Lung microvascular endothelial cell (primary cell): ENCODE data around the gene MON2. TPM values are rescaled to one million over a fixed set of nuclear protein-coding genes. Genes with fewer than 3 reads are reported as not detected.

ENCODE experiments used
- DNase-seq, 2 donors: peaks; one replicate each; pipeline versions ENCODE4 v3.0.0 to v3.0.0-alpha.2; 2010; ENCODE audit warnings: low read depth in 2 of 2
- total RNA-seq: library from RNA; depleted of rRNA; stranded (reverse); fragments of >200 nt; gene quantifications from 2 replicates; pipeline ENCODE4 v1.2.1, GENCODE V29; 2014

MON2 gene
- total RNA-seq, 1 donor from 2014 or later: 18.3 TPM

DNA sequence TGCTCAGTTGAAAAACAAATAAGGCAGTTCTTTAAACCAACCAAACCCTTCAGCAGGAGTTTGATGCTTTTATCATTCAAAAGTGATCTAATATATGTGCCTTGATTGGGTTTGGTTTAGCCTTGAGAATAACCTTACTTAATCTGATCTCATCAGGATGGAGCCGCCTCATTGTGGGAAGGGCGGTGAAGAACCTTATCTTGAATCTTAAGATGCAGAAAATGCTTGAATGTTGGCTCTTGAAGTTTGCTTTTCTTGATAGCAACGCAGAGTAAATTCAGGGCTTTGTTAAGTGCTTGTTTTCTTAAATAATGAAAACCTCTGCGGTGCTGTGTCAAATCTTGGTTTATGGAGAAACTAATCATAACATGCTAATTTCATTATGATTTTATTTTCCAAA, 138.2 kb downstream of the MON2 start:
- DNase-seq: peak in 1 of 2 donors; percentile 71

DNA sequence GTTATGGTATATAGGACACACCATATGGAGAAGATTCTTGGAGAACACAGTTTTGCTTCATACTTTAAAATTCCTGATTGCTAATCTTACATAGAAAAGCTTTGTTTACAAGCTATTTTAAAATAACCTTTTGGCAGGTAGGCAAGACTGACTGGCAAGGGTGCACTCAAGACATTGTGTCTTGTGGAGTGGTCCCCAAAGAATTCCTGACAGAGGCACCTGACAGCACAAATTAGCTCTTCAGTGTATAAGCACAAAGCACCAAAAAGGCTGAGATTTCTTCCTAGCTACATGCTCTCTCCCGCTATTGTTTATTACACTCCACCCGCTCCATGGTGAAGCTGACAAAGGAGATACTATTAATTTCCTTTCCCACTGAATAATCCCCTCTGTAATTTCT, 139.4 kb downstream of the MON2 start:
- no peak for DNase-seq

GRCh38 chr12:62606654-62607053, 140.0 kb downstream of the MON2 start:
- no peak for DNase-seq

- DNase-seq: no peak
These were observed 146.5 kb downstream of the MON2 start for GRCh38 chr12:62613081-62613480.

DNA sequence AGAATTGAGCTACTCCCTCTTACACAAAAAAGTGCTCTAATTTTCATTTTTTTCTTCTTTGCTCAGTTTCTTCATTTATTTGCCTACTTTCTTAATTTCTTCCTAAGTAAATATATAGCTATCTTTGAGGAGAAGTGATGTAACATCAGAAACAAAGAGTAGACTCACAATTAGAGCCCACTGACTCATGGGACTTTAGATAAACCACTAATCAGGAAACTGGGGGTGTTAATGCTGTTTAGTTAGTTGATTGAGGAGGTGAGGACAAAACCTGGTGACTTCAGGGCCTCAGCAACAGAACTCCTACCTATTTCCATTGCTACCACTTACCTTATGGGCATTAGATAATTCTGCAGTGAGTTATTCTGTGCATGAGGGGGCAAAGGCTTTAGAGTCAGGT, 151.7 kb downstream of the MON2 start:
- DNase-seq: peak in 1 of 2 donors; percentile 39

GRCh38 chr12:62618930-62619329, 152.3 kb downstream of the MON2 start:
- peak; percentile 27 to 54 for DNase-seq

DNA sequence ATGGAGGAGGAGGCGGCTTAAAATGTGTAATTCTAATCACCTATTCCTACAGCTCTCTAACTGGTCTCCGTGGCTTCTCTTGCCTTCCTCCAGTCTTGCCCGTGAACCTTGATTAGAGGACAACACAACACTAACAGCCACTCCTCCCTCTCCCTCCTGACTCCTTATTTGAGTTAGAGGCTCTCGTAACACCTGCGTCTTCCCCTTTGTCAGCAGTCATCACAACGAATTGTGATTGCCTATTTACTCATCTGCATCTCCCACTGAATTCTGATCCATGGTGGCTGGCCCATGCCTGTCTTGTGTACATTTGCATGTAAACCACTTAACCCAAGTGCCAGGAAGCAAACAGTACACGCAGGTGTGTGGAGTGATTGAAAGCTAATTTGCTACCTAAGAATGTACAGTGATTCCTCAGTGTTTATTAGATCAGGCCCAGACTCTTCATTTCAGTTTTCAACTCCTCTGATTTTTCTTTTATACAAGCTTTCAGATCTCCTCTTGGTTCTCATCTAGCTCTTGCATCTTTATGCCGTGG, 154.5 kb downstream of the MON2 start:
- no peak for DNase-seq

DNA sequence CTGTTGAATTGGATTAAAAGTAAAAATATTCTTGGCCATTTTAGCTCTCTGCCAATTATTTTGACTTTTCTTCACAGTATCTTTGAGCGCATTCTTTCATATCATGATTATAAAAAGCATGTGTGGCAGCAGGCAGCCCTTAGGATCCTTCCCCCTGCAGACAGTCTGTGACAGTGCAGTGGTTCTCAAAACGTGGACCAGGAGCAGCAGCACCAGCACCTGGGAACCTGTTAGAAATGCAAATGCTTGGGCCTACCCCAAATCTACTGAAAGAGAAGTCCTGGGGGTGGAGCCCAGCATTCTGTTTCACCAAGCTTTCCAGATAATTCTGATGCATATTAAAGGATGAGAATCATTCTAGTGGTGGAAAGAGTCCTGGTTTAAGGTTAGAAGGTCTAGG, 155.6 kb downstream of the MON2 start:
- DNase-seq: no peak

GRCh38 chr12:62625228-62625627, 158.6 kb downstream of the MON2 start:
- no peak for DNase-seq

- no peak for DNase-seq
These were observed 160.6 kb downstream of the MON2 start for GRCh38 chr12:62627181-62627580.

DNA sequence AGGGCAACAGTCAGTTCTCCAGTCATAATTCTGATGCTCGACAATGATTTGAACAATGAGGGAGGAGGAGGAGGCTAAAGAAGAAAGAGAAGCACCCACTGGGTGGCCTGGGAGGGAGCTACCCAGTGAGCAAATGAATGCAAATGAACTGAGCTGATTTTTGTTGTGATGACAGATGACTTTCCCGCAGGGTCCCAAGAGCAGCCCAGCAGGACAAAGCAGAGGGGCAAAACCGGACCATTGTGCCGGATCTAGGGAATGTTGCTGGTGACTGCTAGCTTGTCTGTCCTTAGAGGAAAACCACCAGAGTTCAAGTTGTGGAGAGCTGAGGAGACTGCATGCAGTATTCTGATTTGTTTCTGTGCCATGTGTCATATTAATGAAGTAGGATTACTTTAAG, 162.8 kb downstream of the MON2 start:
- DNase-seq: no peak

GRCh38 chr12:62629971-62630739, 163.5 kb downstream of the MON2 start:
- DNase-seq: no peak

DNA sequence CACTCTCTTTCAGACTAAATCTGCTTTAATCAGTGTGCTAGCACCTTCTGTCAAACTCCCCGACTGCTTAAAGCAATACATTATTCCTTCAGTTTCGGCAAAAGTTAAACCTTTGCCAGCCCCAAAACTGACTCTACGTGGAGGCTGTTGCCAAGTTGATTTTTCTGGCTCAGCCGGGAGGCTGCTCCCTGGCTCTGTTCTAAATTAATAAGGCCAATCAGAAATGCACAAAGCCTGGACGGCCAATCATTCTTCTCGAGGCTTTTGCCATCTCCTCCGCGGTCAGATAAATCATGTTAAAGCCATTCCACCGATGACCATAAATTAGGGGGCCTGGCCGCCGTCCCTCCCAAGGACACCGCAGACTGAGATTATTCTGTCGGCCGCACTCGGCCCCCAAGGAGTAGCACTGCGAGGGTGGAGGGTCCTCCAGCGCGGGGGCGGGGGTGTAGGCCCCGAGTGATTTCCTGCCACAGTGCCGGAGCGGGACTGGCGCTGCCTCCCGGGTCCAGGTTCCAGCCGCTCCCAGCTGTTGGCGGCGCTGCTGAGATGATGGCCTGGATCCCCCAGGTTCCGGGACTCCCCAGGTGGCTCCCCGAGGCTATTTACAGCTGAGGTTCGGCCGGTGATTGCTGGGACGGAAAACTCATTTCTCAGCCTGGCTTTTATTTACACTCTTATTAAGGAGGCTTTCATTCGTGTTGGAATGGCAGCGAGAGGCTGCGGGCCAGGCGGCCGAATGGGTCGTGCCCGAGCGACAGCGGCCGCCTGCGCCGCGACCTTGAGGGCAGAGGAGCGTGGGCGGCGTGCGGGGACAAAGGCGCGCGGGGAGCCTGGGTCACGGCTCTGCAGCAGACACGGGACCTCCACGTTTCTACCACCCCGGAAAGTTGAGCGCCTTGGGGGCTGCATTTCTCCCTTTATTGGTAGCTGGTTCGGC, 165.1 kb downstream of the MON2 start:
- DNase-seq: peak; percentile 57 to 74

DNA sequence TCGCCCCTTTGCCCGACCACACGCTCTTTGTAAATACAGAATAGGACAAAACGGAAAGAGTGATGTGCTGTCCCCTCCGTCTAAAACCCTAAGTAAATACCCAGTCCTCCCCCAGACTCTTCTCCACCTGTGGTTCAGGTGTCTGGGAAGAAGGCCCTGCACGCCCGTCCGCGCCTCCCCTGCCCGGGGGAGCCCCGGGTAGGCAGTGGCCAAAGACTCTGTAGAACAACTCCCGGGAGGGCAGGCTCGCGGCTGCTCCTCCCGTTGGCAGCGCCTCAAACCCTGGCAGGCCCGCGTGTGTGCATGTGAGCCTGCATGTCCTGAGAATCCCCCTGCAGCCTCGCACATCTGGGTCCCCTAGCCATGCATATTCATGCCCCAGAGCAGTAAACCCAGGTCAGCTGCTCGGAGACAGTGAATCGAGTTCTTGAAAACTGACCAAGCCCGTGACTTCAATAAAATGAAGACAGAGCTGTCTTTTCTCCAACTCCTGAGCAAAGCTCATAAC, 165.8 kb downstream of the MON2 start:
- DNase-seq: peak; percentile 23 to 28

- DNase-seq: no peak
These were observed 169.0 kb downstream of the MON2 start for GRCh38 chr12:62635649-62636048.

DNA sequence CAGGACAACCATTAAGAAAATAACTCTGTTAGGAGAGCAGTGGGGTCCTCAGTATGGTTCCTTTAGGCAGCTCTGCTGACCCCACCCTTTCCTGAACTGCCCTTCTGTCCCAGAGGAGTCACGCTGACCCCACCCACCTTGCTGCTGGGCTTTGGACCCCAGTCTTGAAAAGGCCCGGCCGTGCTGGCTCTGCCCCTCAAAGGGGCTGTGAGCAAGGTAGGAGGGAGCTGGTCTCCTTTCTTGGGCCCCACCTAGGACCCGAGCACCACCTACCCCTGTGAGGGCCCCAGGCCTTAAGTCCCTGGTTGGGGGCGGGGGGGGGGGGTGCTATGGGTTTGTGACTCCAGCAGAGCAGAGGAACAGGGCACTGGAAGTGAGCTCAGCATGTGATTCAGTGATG, 171.1 kb downstream of the MON2 start:
- DNase-seq: no peak

- DNase-seq: peak; percentile 31 to 88
These were observed 174.4 kb downstream of the MON2 start for GRCh38 chr12:62640910-62641448.

- DNase-seq: no peak
These were observed 175.9 kb downstream of the MON2 start for GRCh38 chr12:62642486-62642885.

- no peak for DNase-seq
These were observed 176.9 kb downstream of the MON2 start for GRCh38 chr12:62643486-62643885.

DNA sequence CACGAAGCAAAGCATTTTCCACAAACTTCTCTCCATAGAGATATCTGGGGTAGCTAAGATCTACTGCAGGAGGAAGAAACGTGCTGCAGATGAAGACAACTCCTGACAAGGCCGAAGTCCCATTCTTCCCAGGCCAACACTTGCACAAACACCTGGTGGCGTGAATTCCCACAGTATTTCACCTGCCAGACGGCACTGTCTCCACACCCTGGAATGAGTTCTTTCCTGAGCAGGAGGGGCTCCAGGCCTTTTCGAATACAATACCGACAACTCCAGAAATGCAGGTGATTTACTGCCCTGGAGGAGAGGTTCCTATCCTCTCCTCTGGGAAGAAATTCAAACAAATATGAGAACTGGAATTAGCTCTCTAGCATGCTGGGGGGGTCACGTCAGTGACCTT, 179.9 kb downstream of the MON2 start:
- no peak for DNase-seq

DNA sequence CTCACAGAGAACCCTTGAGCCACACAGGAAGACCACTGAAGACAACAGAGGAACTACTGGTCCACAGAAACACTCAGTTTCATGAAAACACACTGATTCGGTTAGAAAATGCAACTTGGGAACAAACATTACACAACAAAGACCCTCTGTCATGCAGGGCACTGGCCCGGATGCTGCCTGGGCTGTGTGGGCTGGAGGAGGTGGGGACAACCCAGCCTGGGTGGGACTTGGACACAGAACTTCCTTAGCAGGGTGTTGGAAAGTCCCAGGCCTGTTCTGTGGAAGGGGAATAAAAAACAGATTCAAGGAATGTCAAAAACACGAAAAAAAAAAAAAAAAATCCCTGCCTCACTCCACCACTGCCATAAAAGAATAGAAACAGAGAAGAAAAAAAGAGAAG, 181.0 kb downstream of the MON2 start:
- peak in 1 of 2 donors; percentile 11 for DNase-seq
